GM21447 (cell line): ENCODE data around the gene LSP1.

Source experiments
- ATAC-seq: cut with Tn5 transposase; IDR thresholded peaks from one replicate; pipeline ENCODE4 v1.9.1; 2021; ENCODE audit not compliant: unreplicated experiment

LSP1 gene

DNA sequence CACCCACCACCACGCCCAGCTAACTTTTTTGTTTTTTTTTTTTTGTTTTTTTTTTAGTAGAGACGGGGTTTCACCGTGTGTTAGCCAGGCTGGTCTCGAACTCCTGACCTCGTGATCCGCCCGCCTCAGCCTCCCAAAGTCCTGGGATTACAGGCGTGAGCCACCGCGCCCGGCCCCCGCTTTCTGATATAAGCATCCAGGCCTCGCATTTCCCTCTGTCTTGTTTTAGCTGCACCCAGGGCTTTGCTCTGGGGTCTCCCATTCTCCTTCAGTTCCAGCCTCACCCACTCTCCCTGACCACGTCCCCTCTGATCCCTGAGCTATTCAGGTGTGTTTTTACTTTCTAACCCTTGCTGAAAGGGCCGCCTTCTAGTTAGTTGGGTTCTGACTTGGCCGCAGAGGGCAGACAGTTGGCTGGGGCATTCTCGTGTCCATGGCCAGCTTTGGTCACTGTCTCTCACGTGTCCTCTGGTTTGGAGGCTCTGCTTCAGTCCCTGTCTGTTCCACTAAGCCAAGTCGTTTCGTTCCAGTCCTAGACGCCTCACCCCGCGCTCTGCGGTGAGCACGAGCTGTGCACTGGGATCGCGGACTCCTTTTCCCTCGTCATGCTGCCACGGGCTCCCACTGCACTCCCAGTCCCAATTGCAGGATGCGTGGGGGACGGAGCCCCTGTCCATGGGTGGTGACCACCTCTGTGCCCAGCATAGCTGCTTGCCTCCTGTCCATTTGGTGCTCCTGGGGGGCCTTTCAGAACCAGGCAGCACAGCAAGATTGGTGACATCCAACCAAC, 60.6 kb downstream of the LSP1 start:
- ATAC-seq, result no peak

DNA sequence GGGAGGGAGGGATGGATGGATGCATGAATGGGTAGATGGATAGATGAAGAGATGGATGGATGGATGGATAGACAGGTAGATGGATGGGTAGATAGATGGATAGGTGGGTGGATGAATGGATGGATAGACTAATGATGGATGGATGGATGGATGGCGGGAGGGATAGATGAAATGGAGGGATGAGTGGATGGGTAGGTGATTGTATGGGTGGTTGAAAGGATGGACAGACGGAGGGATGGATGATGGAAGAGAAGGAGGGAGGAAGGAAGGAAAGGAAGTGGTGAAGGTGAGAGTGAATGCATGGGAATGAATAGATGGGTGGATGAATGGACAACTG, 62.9 kb downstream of the LSP1 start:
- no peak for ATAC-seq

DNA sequence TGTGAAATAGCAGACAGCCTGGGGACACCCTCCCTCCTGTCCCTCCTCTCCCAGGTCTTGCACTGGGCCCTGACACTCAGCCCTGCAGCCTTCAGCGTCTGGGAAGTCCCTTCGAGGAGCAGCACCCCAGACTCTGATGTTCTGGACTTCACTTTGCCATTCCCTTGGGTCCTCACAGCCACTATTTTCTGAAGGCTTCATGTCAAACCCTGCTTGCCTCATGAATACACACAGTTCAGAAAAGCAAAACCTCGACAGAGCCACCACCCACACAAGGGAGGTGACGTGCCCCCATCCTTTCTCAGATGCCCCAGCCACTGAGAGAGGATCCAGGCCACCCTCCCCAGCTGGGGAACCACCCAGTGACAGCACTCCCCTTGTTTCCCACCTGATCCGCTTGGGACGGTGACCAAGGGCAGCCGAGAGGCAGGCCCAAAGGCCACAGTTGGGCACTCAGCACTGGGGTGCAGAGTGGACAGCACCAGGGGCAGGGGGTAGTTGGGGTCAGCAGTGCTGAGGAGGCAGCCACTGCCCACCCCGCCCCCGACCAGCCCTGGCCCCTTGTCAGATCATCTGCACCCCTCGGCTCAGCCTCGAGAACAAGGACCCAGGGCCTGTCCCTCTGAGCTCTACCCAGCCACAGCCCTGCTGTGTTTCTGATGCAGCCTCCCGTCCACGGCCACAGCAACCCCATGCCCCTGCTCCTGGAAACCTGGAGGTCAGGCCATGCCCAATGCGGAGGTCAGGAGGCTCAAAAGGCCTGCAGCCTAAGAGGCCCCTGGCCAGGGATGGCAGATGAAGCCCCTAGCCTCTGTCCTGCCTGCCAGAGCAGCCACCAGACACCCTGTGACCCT, 63.5 kb downstream of the LSP1 start:
- no peak for ATAC-seq

DNA sequence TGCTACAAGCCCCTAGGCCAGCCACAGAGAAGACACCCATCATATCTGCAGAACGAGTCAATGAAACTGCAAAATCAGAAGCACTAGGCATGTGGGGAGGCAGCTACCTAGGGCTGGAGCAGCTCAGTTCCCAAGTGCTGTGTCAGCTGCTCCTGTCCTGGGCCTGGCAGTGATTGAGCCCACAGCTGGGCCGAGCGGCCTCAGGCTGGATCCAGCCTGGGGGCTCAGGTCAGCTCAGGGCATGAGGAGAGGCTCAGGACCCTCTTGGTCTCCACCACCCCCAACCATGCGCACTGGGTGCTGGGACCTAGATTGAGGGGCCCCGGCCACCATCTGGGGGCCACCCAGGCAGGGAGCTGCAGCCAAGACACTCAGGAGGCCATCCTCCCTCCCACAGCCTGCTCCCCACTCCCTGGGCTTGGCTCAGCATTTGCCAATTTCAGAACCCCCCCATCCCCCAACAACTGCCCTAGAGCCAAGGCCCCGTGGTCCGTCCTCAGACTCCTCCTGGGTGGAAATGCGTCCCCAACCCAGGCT, 64.2 kb downstream of the LSP1 start:
- ATAC-seq, result no peak

DNA sequence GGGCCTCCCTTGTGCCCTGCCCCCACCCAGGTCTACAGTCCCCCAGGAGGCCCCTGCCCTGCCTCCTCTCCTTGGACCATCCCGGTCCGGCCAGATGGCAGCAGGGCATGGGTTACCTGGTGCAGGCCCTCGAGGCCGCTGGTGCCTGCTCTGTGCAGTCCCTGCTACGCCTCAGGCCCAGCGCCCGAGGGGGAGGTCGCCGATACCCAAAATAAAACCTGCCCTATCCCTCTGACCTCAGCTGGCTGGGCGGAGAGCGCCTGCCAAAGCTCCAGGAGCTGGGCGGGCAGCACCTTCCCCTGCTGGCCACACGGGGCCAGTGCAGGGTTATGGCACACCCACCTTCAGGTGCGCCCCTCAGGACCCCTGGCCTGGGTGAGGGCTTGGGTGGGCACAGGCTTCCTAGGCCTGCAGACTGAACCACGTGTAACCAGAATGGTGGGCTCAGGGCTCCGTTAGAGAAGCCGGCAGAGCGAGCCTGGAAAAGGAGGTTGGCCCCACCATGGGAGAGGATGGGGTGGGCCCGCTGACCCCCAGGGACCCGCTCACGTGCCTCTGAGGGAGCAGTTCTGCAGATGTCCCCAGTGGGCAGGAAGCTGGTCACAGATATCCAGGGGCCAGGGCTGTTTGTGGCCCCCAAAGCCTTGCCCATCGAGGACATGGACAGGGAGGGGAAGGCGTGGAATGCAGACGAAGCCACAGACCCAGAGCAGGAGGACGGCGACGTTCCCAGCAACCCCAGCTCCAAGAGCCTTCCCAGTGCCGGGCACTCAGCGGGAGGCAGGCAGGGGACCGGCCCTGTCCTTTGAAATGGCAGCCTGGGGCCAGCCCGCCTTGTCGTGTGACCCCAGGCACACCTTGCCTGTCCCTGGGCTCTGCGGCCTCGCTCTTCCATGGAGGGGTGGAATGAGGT, 64.9 kb downstream of the LSP1 start:
- no peak for ATAC-seq

DNA sequence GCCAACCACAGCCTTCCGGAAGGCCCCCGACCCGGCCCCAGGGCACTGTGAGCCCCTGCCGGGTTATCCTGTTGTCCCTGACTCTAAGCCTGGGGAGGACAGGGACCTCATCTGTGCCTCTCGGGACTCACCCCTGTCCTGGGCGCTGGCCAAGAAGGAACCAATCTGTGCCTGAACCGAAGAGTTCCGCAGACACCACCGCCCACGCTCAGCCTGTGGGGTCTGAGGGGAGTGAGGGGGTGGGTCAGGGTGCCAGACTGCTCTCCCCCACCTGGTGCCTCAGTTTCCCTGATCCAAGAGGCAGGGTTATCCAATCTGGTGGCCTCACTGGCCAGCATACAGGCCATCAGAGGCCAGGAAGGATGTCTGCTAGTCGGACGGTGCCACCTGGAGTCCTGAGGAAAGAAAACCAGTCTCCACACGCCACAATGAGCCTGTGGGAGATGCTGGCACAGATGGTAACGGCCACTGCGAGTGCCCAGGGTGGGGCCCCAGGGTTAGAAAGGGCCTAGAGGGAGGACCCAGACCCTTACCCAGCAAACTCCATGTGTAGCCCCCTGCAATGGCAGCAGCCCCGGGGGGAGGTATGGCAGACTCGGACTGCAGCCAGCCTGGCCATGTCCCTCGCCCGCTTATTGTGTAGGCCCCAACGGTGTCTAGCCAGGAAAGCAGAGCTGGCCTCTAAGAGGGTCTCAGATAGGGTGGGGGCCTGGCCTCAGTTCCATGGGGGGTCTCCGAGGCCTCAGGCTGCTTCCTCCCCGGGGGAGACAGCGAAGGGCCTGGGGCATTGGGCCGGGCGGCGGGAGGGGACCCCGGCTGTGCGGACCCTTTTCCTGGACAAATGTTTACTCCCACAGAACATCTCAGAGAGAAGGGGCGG, 65.8 kb downstream of the LSP1 start:
- no peak for ATAC-seq

DNA sequence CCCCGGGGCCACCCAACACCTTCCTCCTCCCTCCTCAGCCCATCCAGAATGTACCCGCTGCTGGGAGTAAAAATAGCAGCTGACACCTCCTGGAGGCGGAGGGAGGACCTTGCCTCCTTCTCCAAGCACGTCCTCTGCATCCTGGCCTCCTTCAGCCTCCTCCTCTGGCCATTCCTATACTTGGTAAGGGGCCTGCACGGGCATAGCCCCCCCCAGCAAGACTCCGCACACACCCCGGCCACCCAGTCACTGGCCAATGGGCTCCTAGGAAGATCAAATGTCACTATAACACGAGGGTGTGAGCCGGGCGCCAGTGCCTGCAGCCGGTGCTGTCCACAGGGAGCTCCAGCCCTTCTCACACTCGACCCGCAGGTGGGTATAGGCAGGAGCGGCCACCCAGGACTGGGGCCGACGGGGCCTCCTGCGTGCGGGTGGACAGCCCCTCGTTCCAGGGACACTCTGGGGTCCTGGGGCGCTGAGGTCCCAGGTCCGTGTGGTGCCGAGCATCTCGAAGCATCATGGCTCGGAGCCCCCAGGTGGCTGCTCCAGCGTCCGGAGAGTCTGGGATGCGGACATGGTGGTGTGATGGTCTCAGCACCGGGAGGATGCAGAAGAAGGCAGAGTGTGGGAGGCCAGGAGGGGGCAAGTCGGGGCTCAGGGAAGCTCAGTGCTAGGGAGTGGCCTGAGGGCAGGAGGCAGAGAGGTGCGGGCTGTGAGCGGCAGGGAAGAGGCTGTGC, 66.7 kb downstream of the LSP1 start, which contains the start of gene TNNT3:
Gene TNNT3, plus strand, starts transcription at position 313 of the 737 bp plus-strand sequence. CDS start 3,172 bp downstream, outside the sequence.
- no peak for ATAC-seq

DNA sequence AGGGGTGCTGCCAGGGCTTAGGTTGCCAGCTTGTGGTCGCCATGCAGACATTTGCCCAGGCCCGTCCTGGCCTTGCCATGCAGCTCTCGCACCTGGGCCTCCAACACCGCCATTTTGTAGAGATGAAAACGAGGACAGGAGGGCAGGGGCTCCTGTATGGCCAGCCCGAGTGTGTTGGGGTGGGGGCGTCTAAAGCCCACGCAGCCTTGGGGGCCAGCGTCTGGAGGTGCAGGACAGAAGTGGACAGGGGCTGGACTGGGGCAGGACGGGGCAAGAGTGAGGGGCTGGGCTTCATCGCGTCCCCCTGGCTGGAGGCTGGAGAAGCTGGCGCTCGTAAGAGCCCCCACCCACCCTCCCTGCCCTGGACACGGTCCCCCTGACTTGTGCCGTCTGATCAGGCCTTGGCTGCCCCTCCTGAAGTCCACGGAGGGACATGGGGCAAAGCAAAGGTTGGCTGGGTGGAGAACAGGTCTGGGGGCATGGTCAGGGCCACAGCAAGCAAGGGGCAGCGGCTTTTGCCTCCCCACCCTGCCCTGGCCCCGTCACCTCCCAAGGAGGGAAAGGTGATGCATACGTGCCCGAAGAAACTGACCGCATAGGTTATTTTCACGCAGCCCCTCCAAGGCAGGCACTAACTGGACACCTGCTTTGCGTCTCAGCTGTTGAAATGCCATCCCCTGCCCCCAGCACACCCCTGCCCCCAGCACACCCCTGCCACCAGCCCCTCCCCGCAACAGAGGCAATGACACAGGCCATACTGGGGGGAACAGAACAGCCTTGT, 67.4 kb downstream of the LSP1 start:
- ATAC-seq, result no peak

DNA sequence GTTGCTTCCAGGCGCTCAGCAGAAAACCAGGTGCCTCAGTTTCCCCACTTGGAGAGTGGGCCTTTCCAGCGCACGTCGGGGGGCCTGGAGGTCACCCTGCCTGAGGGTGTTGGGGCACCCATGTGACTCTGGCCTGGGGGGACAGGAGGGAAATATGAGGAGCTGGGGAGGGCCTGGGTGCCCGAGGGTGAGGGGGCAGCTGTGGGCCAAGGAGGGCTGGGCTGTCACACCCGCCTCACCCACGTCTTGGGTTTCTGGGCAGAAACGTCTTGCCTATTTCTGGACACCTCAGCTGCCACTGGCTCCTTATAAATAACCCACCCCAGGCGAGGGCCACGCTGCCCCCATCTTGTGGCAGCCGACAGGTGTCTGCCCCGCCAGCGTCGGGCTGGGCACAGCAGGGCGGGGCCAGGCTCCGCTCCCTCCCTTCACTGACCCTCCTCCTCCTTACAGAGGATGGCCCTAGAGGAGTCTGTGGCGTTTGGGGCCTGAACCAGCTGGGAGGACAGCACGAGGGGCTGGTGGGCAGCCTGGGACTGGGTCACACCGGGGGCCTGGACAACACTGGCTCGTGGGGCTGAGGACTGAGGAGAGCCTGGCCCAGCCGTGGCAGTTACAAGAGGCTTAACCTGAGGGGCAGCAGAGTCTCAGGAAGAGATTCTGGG, 68.2 kb downstream of the LSP1 start:
- ATAC-seq, result no peak

DNA sequence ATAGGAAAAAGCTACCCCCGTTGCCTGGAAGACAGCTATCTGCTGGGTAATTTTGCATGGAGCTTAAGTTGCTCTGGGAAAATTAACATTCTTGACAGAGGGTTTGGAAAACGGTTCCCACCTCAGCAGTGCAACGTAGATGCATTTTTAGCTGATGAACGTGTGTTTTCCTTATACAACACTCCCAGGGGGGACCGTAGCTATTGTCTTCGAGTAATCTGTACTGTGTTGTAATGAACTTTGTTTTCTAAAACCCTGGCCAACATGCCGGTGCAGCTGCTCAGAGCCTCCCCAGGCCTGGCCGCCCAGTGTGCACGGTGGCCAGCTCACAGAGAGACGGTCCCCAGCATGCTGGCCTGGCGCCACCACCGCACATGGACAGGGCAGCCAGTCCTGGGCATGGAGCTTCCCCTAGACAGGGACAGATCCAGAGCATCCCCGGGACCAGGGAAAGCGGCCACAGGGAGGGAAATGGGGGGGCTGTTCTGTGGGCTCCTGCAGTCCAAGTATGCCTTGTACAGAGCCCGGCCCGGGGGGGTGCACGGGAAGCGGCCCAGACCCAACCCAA, 68.8 kb downstream of the LSP1 start:
- ATAC-seq, result no peak

DNA sequence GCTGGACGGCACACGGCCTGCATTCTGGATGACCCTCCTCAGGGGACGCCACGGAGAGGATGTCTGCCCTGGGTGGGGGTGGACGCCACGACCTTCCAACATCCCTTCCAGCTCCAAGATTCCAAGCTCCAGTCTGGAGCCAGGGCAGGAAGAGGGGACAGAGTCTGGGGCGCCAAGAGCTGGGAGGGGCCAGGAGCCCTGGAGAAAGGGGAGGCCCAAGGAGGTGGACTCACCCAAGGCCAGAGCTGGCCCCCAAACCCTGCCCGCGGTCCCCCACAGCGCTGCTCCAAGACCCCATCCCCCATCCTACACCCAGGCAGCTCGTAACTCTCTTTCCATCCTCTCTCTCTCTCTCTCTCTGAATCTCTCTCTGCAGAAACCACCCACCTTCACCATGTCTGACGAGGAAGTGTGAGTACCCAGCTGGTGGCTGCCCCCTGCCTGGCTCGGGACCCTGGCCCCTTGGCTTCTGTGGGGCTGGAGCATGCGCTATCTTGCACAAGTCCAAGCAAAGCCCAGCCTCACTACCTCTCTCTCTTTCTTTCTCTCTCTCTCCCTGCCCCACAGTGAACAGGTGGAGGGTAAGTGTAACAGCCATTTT, 69.7 kb downstream of the LSP1 start:
- ATAC-seq, result no peak

DNA sequence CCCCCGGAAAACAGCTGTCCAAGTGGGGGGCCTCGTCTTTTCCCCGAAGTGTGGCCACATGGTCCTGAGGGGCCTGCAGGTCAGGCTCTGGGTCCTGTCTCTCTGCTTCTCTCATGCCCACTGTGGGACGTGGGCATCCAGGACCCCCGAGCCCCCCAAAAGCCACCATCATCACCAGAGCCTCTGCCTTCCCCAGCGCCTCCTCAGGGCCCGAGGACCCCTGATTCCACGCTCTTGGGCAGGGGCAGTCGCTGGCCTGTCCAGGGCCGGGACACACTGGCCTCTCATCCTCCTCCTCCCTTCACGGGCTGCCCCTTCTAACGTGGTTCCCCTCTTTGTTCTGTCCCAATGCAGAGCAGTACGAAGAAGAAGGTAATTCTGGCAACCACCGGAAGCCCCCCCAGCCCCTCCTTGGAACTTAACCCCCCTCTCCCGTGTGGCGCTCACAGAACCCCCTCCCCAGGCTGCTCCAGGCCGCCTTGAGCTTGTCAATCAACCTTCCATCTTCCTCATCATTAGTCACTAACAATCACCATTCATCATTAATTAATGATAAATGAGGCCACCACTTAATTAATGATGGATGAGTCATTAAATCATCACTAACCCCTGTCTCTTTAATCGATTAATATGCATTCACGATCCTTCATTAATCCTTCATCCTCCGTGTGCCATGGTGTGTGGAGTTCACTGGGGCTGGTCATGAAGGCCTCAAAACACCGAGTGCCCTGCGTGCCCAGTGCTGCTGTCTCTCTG, 70.5 kb downstream of the LSP1 start:
- ATAC-seq, result no peak

DNA sequence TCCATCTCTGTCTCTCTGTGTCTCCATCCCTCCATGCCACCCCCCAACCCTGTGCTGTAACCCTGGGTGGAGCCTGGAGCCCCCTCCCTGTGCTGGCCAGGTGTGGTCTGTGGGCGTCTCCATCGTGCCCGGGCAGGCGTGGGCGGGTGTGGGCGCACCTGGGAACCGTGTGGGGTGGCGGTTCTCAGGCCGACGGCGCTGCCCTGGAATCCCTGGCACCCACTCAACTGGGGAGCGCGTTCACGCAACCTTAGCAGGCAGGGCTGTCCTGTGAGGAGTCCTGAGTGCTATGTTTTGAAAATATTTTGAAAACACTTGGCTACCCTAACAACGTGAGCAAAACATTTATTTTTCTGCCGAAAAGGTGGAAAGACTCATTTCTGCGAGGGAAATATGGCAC, 71.3 kb downstream of the LSP1 start:
- ATAC-seq, result no peak

DNA sequence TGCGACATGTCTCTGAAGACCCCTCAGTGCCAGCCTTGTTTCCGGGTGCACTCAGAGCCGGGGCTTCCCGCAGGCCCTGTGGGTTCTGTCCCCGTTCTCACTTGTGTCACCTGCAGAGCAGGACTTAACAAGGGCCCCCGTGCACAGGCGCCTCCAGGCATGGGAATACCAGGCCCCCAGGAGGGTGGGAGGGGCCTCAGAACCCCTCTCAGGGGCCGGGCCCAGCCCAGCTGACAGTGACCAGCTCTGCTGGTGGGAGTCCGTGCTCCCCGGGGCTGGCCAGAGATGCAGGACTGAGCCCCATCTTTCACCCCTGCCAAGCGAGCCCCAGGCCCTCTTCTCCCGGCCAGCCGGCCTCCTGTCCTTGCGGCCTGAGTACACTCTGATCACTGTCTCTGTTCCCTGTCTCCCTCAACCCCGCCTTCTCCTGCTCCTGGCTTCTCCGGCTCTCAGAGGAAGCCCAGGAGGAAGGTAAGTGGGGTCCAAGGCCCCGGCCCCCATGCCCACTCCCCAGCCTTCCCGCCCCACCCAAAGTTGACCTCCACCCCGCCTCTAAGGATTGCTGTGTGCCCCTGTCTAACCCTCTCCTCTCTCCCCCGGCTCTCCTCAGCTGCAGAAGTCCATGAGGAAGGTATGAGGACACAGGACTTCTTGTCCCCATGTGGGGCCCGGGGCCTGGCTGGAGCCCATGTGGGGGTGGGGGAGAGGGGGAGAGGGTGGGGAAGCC, 71.9 kb downstream of the LSP1 start:
- ATAC-seq, result no peak

DNA sequence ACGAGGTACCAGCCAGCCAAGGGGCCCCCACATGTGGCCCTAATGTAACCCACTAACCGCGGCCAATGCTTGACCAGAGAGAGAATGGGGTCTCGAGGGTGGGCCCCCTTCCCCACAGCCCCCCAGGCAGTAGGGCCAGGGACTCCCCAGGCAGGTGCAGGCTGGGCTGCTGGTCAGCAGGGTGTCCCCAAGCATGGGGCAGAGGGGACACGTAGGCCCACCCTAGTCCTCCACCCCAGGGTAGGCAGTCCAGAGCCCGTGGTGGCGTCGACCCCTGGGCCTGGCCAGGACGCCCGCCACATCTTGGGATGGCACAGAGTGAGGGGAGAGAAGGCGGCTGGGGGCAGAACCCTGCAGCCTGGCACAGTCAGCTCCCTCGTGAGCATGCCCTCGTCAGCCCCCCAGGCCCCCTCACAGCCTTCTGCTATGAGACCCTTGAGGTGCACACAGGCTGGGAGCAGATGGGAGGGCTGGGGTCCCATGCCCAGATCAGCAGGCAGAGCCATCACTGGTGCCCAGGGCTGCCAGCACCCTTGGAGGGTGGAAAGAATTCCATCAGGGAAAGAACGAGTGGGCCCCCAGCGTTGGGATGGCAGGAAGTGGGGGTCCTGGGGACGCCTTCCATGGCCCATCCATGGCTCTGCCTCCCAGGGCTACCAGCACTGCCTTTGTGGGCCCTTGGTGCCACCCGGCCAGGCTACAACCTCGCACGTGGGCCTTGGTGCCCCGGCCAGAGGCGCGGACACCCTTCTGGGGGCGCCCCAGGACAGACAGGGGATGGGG, 72.7 kb downstream of the LSP1 start:
- no peak for ATAC-seq
